ENCODE results near the gene PLAA.

Gene PLAA

GRCh38 chr9:26937816-26938371, 9.1 kb downstream of the PLAA start:
- in situ Hi-C loops (cut with MboI; ENCODE audit: low pct_unique_long_range_greater_than_20kb, low sequenced_read_pairs, unreplicated experiment) = no loop called here
- TF ChIP-seq, protein P1, sequence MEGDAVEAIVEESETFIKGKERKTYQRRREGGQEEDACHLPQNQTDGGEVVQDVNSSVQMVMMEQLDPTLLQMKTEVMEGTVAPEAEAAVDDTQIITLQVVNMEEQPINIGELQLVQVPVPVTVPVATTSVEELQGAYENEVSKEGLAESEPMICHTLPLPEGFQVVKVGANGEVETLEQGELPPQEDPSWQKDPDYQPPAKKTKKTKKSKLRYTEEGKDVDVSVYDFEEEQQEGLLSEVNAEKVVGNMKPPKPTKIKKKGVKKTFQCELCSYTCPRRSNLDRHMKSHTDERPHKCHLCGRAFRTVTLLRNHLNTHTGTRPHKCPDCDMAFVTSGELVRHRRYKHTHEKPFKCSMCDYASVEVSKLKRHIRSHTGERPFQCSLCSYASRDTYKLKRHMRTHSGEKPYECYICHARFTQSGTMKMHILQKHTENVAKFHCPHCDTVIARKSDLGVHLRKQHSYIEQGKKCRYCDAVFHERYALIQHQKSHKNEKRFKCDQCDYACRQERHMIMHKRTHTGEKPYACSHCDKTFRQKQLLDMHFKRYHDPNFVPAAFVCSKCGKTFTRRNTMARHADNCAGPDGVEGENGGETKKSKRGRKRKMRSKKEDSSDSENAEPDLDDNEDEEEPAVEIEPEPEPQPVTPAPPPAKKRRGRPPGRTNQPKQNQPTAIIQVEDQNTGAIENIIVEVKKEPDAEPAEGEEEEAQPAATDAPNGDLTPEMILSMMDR (IDR thresholded peaks at IDR 0.05; ENCODE audit: extremely low read depth, insufficient read depth, missing control alignments) = no peak
- DNase-seq (ENCODE audit: low spot score) = no peak

GRCh38 chr9:26935847-26936246, 11.2 kb downstream of the PLAA start:
- in situ Hi-C loops (cut with MboI; ENCODE audit: low pct_unique_long_range_greater_than_20kb, low sequenced_read_pairs, unreplicated experiment) = no loop called here
- TF ChIP-seq, protein P1 (IDR thresholded peaks at IDR 0.05; ENCODE audit: extremely low read depth, insufficient read depth, missing control alignments) = no peak
- no peak for DNase-seq (ENCODE audit: low spot score)

- no peak for DNase-seq (ENCODE audit: low spot score)
- TF ChIP-seq, protein P1 (IDR thresholded peaks at IDR 0.05; ENCODE audit: extremely low read depth, insufficient read depth, missing control alignments) = no peak
- in situ Hi-C loops (cut with MboI; ENCODE audit: low pct_unique_long_range_greater_than_20kb, low sequenced_read_pairs, unreplicated experiment) = no loop called here
These were observed 18.0 kb downstream of the PLAA start for GRCh38 chr9:26928902-26929495.

GRCh38 chr9:26925609-26926008, 21.4 kb downstream of the PLAA start:
- in situ Hi-C loops (cut with MboI; ENCODE audit: low pct_unique_long_range_greater_than_20kb, low sequenced_read_pairs, unreplicated experiment) = no loop called here
- TF ChIP-seq, protein P1 (IDR thresholded peaks at IDR 0.05; ENCODE audit: extremely low read depth, insufficient read depth, missing control alignments) = no peak
- no peak for DNase-seq (ENCODE audit: low spot score)

DNA sequence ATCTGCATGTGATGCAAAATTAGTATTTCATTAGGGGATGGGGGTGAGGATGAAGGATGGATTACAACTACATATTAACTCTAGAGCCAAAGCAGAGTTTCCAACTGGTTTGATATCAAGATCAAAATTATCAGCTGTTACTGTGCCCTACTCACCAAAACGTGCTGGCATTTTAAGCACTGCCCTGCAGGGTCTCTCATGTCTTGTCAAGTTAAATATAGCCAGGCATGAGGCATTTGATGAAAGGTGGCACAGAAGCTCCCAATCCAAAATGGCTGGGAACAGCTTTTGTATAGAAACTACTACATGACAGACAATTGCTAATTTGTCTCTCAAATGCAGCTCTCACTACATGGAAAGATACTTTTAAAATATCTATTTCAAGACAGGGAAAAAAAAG, 27.3 kb downstream of the PLAA start:
- in situ Hi-C loops (cut with MboI; ENCODE audit: low pct_unique_long_range_greater_than_20kb, low sequenced_read_pairs, unreplicated experiment) = no loop called here
- no peak for DNase-seq (ENCODE audit: low spot score)
- TF ChIP-seq, protein P1 (IDR thresholded peaks at IDR 0.05; ENCODE audit: extremely low read depth, insufficient read depth, missing control alignments) = no peak

- DNase-seq (ENCODE audit: low spot score) = no peak
- TF ChIP-seq, protein P1 (IDR thresholded peaks at IDR 0.05; ENCODE audit: extremely low read depth, insufficient read depth, missing control alignments) = no peak
- in situ Hi-C loops (cut with MboI; ENCODE audit: low pct_unique_long_range_greater_than_20kb, low sequenced_read_pairs, unreplicated experiment) = no loop called here
These were observed 33.8 kb downstream of the PLAA start for GRCh38 chr9:26913138-26913668.
